GM12892 (cell line): ENCODE results near the gene PEX11G.

Experiments
- POLR2A ChIP-seq: IDR thresholded peaks from 2 replicates; pipeline ENCODE4 v1.6.1; 2011; ENCODE audit warnings: low read depth, low read length, control low read depth
- POLR2AphosphoS5 ChIP-seq: IDR thresholded peaks from 2 replicates; pipeline ENCODE4 v1.6.1; 2011; ENCODE audit warnings: low read depth, low read length, control low read depth

DNA sequence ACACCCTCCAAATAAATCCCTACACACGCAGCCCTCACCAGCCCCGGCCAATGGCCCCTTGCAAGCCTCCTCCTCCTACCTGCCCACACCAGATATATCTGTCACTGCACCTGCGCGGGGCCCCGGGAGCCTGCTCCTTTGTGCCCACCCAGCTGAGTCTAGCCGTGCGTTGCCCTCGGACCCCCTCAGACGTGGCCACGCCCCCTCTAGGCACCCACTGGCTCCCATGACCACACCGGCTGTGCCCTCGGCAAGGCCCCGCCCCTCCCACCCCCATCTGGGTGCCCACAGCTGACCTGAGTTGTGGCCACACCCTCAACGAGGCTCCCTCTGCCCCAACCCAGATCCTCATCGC is 40.4 kb upstream of the PEX11G start:
- TF ChIP-seq POLR2A = no peak
- no peak for TF ChIP-seq POLR2AphosphoS5
